Osteoblast (primary cell): Measurements from ENCODE around the gene DIP2B. TPM values are rescaled to one million over a fixed set of nuclear protein-coding genes. Genes with fewer than 3 reads are reported as not detected.
A peak's percentile ranks its signal among the peaks of the same experiment; 100 is the strongest.

ENCODE experiments used
- DNase-seq: peaks from one replicate; pipeline ENCODE4 v3.0.0; 2011; ENCODE audit warnings: low spot score, mixed read lengths; ENCODE audit not compliant: insufficient read length; ENCODE audit errors: missing footprints
- H2AFZ ChIP-seq: 2 replicates; pipeline ENCODE4 v1.6.0; 2011; ENCODE audit warnings: mild to moderate bottlenecking, low read length
- H3K27ac ChIP-seq: 2 replicates; pipeline ENCODE4 v1.5.1; 2011; ENCODE audit warnings: mild to moderate bottlenecking, low read depth, low read length, moderate library complexity
- H3K27me3 ChIP-seq: 2 replicates; pipeline ENCODE4 v1.6.0; 2012; ENCODE audit warnings: mild to moderate bottlenecking, control low read depth, inconsistent platforms, low read length, moderate library complexity; ENCODE audit not compliant: insufficient read depth
- H3K36me3 ChIP-seq: 2 replicates; pipeline ENCODE4 v1.5.1; 2011; ENCODE audit warnings: mild to moderate bottlenecking, low read length, control low read depth, moderate library complexity; ENCODE audit not compliant: insufficient read depth
- H3K4me1 ChIP-seq: 2 replicates; pipeline ENCODE4 v1.5.1; 2011; ENCODE audit warnings: mild to moderate bottlenecking, low read length, control low read depth, moderate library complexity; ENCODE audit not compliant: insufficient read depth
- H3K4me2 ChIP-seq: 2 replicates; pipeline ENCODE4 v1.6.0; 2011; ENCODE audit warnings: mild to moderate bottlenecking, low read length; ENCODE audit not compliant: insufficient read depth
- H3K4me3 ChIP-seq: fragments of 200-600 bp; sonication (generic); 3 replicates; pipeline ENCODE4 v1.5.1; 2012; ENCODE audit warnings: mild to moderate bottlenecking, low read length, inconsistent platforms; ENCODE audit not compliant: insufficient read depth
- H3K79me2 ChIP-seq: 2 replicates; pipeline ENCODE4 v1.6.0; 2012; ENCODE audit warnings: mild to moderate bottlenecking, low read length, control low read depth, inconsistent platforms; ENCODE audit not compliant: insufficient read depth
- H3K9me3 ChIP-seq: 2 replicates; pipeline ENCODE4 v1.5.1; 2011; ENCODE audit warnings: low read depth, low read length, control low read depth
- H4K20me1 ChIP-seq: 2 replicates; pipeline ENCODE4 v1.6.0; 2012; ENCODE audit warnings: mild to moderate bottlenecking, low read length, control low read depth; ENCODE audit not compliant: insufficient read depth
- CTCF ChIP-seq: IDR thresholded peaks from 2 replicates; pipeline ENCODE4 v1.5.1; 2011; ENCODE audit warnings: mild to moderate bottlenecking, low read depth, low read length, moderate library complexity; ENCODE audit errors: extremely low read depth
- total RNA-seq: library from RNA; depleted of rRNA; stranded (reverse); fragments of >200 nt; gene quantifications from 2 replicates; pipeline ENCODE4 v1.2.3, GENCODE V29; 2012

The DIP2B gene
- total RNA-seq, 1 donor = 28.2 TPM

- H3K79me2 ChIP-seq = no peaks in the 10 kb centered on the region
- no peaks in the 10 kb centered on the region for H3K36me3 ChIP-seq
- no peak overlapping the region for H3K4me2 ChIP-seq
- no peaks in the 10 kb centered on the region for H4K20me1 ChIP-seq
- no peaks in the 10 kb centered on the region for H3K27me3 ChIP-seq
- no peak overlapping the region for H3K4me3 ChIP-seq
- TF ChIP-seq CTCF = no peak
- H3K27ac ChIP-seq = no peak overlapping the region
- peak; percentile 30 for DNase-seq
- no peak overlapping the region for H2AFZ ChIP-seq
- H3K4me1 ChIP-seq = no peaks in the 10 kb centered on the region
- H3K9me3 ChIP-seq = no peaks in the 10 kb centered on the region
These were observed 157.3 kb downstream of the DIP2B start for GRCh38 chr12:50662116-50662510.

- Histone ChIP-seq H2AFZ (no peak overlapping the region), H3K9me3 (no peaks in the 10 kb centered on the region), H3K36me3 (no peaks in the 10 kb centered on the region), H4K20me1 (no peaks in the 10 kb centered on the region), H3K27ac (no peak overlapping the region), H3K27me3 (no peaks in the 10 kb centered on the region), H3K4me1 (no peaks in the 10 kb centered on the region), H3K79me2 (no peaks in the 10 kb centered on the region), H3K4me2 (no peak overlapping the region), H3K4me3 (no peak overlapping the region)
- DNase-seq = no peak
- TF ChIP-seq CTCF = no peak
These were observed 160.4 kb downstream of the DIP2B start for GRCh38 chr12:50665170-50665569.

GRCh38 chr12:50665609-50666008 is 160.8 kb downstream of the DIP2B start:
- Histone ChIP-seq H4K20me1 (no peaks in the 10 kb centered on the region), H2AFZ (no peak overlapping the region), H3K36me3 (no peaks in the 10 kb centered on the region), H3K4me1 (no peaks in the 10 kb centered on the region), H3K79me2 (no peaks in the 10 kb centered on the region), H3K27ac (no peak overlapping the region), H3K27me3 (no peaks in the 10 kb centered on the region), H3K4me2 (no peak overlapping the region), H3K9me3 (no peaks in the 10 kb centered on the region), H3K4me3 (no peak overlapping the region)
- no peak for DNase-seq
- no peak for TF ChIP-seq CTCF

GRCh38 chr12:50666023-50666422 is 161.2 kb downstream of the DIP2B start:
- TF ChIP-seq CTCF = no peak
- Histone ChIP-seq H3K4me3 (no peak overlapping the region), H3K4me1 (no peaks in the 10 kb centered on the region)

More at GRCh38 chr12:50666023-50666422, 161.2 kb downstream of the DIP2B start:
- no peaks in the 10 kb centered on the region for H3K36me3 ChIP-seq
- no peak overlapping the region for H3K27ac ChIP-seq
- no peak overlapping the region for H2AFZ ChIP-seq
- no peak overlapping the region for H3K4me2 ChIP-seq
- no peaks in the 10 kb centered on the region for H3K27me3 ChIP-seq
- H3K9me3 ChIP-seq = no peaks in the 10 kb centered on the region
- H3K79me2 ChIP-seq = no peaks in the 10 kb centered on the region
- no peaks in the 10 kb centered on the region for H4K20me1 ChIP-seq
- no peak for DNase-seq
